GM19468 (cell line): Measurements from ENCODE around the gene ITPRIPL2.
A peak's percentile ranks its signal among the peaks of the same experiment; 100 is the strongest.

Source experiments
- ATAC-seq: cut with Tn5 transposase; IDR thresholded peaks from one replicate; pipeline ENCODE4 v1.9.1; 2021; ENCODE audit warnings: mild to moderate bottlenecking, moderate library complexity, moderate number of reproducible peaks; ENCODE audit not compliant: unreplicated experiment; ENCODE audit errors: extremely low read depth

Gene ITPRIPL2

GRCh38 chr16:19113577-19114358 is at the start of gene ITPRIPL2:
TSS of gene ITPRIPL2 (plus strand) at chr16:19113964. CDS start at chr16:19114462, 498 bp downstream.
- ATAC-seq = no peak

- no peak for ATAC-seq
These were observed 46.8 kb upstream of the ITPRIPL2 start for GRCh38 chr16:19066988-19067348.

- peak; percentile 85 for ATAC-seq
These were observed 46.2 kb upstream of the ITPRIPL2 start, which contains the start of gene COQ7 for GRCh38 chr16:19067349-19068236. TSS of gene COQ7 (plus strand) at chr16:19067614. CDS start at chr16:19067665, 51 bp downstream.

GRCh38 chr16:19068237-19068815 is 45.4 kb upstream of the ITPRIPL2 start:
- ATAC-seq = no peak

DNA sequence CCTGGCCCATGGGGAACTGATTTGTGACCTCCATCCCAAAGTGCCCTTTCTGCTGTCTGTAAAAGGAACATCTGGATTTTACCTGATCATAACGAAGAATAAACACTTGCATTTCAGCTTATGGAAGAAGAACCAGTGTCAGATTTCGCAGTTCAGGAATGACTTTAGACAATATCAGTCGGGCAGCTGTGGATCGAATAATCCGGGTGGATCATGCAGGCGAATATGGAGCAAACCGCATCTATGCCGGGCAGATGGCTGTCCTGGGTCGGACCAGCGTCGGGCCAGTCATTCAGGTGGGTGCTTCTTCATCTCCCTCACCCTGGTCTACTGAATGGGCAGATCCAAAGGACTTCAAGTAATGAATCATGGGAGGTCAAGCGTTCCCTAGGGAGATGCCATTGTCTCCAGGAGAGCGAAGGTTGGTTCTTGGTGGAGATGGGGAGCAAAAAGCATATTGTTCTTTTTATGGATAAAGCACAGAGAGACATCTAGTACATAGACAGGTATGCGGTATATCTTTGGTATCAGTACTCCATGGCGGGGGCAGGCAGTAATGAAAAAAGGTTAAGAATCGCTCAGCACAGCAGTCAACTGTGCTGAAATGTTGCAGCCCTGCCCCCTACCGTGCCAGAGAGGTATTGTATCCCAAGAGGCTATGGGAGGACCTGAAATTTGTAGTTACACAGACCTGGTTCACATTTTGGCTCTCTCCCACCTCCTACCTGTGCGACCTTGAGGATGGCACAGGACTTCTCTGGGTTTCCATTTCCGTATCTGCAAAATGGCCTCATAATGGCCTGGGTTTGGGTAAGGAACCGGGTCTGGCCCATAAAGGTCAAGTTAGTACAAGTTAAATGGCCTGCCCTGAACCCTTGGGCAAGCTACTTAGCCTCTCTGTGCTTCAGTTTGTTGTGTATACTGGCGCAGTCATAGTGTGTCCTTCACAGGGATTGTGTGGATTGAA is 41.7 kb upstream of the ITPRIPL2 start:
- ATAC-seq = no peak

DNA sequence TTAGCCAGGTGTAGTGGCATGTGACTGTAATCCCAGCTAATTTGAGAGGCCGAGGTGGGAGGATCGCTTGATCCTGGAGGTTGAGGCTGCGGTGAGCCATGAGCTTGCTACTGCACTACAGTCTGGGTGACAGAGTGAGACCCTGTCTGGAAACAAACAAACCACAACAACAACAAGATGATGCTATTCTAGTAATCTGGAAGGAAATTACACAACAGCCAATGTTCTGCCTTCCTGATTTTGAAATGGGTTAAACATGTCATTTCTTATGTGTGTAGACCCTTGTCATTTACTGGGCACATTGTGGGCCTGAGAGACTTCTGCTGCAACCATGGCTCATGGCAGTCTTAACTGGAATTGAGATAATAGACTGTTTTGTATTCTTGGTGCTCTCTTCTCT is 40.4 kb upstream of the ITPRIPL2 start:
- no peak for ATAC-seq

- no peak for ATAC-seq
These were observed 39.9 kb upstream of the ITPRIPL2 start for GRCh38 chr16:19073863-19074262.

DNA sequence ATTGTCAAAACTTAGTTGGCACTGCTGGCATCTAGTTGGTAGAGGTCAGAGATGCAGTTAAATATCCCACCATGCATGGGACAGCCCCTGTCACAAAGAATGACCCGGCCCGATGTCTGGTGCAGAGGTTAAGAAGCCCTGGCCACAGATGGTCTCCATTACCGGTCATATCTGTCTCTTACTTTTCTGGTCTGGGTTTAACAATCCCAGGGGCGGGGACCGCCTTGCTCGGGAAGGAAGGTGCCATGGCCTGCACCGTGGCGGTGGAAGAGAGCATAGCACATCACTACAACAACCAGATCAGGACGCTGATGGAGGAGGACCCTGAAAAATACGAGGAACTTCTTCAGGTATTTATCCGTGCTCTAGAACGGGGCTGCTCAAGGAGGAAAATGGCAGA is 38.3 kb upstream of the ITPRIPL2 start:
- no peak for ATAC-seq

DNA sequence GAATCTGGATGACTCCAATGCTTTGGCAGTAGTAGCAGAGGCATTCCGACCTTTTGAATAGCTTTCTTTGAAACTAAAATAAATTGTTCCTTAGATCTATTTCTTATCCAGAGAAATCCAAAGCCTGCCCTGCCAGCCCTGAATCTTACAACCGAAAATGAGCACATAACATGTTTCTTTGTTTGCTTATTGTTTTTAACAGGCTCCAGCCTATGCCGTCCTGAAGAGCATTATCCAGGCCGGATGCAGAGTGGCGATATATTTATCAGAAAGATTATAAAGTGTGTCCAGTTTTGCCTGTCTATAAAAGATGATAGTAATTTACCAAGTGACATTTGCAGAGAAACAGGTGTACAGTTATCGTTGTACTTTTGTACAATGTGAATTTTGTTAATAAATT is 35.9 kb upstream of the ITPRIPL2 start:
- ATAC-seq = no peak

DNA sequence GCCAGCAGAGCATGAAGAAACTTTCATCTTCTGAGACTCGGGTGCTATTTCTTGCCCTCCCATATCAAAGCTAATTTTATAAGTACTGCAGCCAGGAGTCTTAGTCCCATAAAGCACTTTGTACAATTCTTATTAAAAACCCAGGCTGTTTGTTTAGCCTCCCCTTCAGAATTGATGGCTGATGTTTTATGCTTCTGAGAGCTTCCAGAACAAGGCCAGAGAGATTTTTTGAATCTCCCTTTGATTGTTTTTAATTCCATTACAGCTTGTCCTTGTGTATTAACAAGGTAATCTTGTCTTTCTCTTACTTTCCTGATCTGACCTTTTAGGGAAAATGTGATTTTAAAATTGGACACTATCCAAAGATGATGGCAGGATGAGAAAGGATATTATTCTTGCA is 30.1 kb upstream of the ITPRIPL2 start:
- no peak for ATAC-seq

DNA sequence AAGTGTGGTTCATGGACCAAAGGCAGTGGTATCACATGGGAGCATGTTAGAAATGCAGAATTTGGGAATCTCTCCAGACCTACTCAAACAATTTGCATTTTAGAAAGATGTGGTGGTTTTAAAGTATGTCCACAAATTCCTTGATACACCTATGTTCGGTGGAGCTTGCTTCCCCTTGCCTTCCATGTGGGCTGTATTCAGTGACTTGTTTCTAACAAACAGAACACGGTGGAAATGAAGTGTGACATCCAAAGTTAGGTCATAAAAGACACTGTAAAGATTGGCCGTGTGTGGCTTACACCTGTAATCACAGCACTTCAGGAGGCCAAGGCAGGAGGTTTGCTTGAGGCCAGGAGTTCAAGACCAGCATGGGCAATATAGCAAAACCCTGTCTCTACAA is 29.6 kb upstream of the ITPRIPL2 start:
- no peak for ATAC-seq

DNA sequence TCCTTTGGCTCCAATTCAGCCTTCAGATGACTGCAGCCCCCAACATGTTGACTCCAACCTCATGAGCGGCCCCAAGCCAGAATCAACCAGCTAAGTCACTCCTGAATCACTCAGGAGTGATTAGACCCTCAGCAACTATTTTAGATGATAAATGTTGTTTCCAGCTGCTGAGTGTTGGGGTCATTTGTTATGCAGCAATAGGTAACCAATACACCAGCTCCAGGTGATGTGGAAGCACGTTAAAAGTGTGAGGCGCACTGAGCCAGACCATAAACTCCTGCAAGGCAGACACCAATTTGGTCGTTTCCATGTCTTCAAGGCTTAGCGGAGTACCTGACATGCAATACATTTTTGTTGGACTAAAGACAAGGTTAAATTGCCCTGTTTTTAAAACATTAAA is 28.9 kb upstream of the ITPRIPL2 start:
- ATAC-seq = no peak

DNA sequence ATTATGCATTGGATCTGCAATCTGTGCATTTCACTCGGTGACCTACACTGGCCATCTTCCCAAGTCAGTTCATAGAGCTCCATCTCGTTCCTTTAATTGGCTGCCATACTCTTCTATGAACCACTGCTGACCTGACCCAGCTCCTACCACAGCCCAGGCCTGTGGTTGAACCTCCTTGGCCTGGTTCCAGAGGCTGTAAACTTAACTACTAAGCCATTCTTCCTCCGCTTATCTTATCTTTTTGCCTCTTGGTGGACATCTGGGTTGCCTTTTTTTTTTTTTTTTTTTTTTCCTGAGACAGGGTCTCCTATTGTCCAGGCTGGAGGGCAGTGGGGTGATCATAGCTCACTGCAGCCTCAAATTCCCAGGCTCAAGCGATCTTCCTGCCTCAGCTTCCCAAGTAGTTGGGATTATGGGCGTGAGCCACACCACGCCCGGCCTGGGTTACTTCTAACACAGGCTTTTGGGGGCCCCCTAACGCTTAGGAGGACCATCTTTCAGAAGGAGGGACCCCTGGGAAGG is 28.0 kb upstream of the ITPRIPL2 start:
- no peak for ATAC-seq

DNA sequence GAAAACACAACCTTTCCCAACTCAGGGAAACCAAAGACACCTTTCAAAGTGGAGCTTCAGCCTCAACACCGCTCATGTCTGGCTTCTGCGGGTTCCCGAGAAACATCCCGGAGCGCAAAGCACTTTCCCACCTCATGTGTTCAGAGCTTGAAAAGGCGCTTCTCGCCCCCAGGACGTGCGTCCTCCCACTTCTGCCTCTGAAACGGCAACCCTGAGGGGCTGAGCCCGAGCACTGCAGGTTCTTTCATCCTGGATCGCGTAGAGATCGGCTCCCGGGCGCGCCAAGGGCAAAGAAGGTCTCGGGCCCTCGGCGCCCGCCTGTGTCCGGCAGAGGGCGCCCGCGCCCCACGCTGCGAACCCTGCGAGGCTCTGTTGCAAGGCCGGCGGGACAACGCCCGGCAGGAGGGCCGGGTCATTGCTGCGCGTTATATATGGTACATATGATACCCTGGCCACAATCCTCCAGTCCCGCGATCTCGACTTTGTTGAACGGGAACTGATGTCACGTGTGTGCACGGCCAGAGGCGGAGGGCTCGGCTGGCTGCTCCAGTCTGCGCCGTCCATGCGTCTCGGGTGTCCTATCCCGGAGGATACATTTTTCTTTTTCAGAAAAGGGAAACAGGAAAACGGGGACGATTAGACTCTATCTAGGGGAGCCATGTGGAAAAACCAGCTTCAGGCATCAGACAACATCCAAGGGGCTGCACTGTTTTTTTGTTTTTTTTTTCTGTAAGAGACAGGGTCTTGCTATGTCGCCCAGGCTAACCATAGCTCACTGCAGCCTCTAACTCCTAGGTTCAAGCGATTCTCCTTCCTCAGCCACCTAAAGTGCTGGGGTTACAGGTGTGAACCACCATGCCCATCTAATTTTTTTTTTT is 27.2 kb upstream of the ITPRIPL2 start:
- peak; percentile 70 for ATAC-seq

- no peak for ATAC-seq
These were observed 25.3 kb upstream of the ITPRIPL2 start for GRCh38 chr16:19088341-19088916.

- ATAC-seq = no peak
These were observed 24.3 kb upstream of the ITPRIPL2 start for GRCh38 chr16:19089410-19089955.

DNA sequence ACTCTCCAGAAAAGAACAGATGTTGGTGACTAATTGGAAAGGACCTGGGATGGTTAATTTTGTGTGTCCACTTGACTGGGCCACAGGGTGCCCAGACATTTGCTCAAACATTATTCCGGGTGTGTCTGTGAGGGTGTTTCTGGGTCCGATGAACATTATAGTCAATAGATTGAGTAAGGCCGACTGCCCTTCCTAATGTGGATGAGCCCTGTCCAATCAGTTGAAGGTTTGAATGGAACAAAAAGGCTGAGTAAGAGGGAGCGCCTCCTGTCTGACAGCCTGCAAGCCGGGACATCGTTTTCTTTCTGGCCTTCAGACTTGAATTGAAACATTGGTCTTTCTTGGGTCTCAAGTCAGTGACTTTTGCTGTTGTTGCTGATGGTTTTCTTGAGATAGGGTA is 22.8 kb upstream of the ITPRIPL2 start:
- no peak for ATAC-seq
